GM12878 (cell line): Measurements from ENCODE around the gene RAB10. TPM values are rescaled to one million over a fixed set of nuclear protein-coding genes. Genes with fewer than 3 reads are reported as not detected.

Experiments used
- ATAC-seq: fragments of 200-7000 bp; cut with Tn5 transposase; 3 replicates; pipeline ENCODE4 v1.9.1; 2020; ENCODE audit warnings: mild to moderate bottlenecking, moderate library complexity
- BruUV-seq: library from RNA; stranded (reverse); fragments of 400-500 nt; replicated peaks from 2 replicates; lab custom pipeline; 2021; lab: Mats Ljungman, UMichigan
- CTCF ChIA-PET: fragments of 300-600 bp; sonication (Branson Sonifier 250); formaldehyde crosslinking; extraction: SDS; loops from one replicate; lab custom pipeline; 2021; ENCODE audit warnings: inconsistent platforms; lab: Yijun Ruan, JAX
- POLR2A ChIA-PET: fragments of 350-600 bp; formaldehyde crosslinking; extraction: SDS; loops from one replicate; lab custom pipeline; 2021; ENCODE audit warnings: inconsistent platforms; lab: Charles Lee
- RAD21 ChIA-PET: fragments of 300-600 bp; sonication (Branson Sonifier 250); formaldehyde crosslinking; loops from one replicate; lab custom pipeline; 2023; ENCODE audit warnings: antibody characterized with exemption; ENCODE audit not compliant: unreplicated experiment; lab: Charles Lee
- SMC1A ChIA-PET: fragments of 300-600 bp; sonication (Branson Sonifier 250); formaldehyde crosslinking; loops from one replicate; lab custom pipeline; 2023; ENCODE audit not compliant: unreplicated experiment, uncharacterized antibody; lab: Charles Lee
- DNase-seq: peaks from one replicate; pipeline ENCODE4 v3.0.0-alpha.2; 2011; ENCODE audit warnings: low read depth, low spot score
- FAIRE-seq: peaks from 3 replicates; lab custom pipeline; 2011; peaks lifted over from hg19 to GRCh38; lab: Jason Lieb, UNC
- H2AFZ ChIP-seq: 2 replicates; pipeline ENCODE4 v1.6.0; 2011; ENCODE audit warnings: low read depth, low read length, control low read depth; ENCODE audit not compliant: control insufficient read depth
- H3K27ac ChIP-seq: 2 replicates; pipeline ENCODE4 v1.5.1; 2011; ENCODE audit warnings: control low read depth; ENCODE audit not compliant: control insufficient read depth, insufficient read depth
- H3K27me3 ChIP-seq, 2 experiments: replicated peaks in 1 of 2; 2 replicates each; pipeline versions ENCODE4 v1.6.0 to v1.6.1; 2011; ENCODE audit warnings: low read length in 1 of 2; ENCODE audit not compliant: control insufficient read depth in 2 of 2, insufficient read depth in 2 of 2
- H3K36me3 ChIP-seq, 2 experiments: 2 replicates each; pipeline ENCODE4 v1.5.1; 2011; ENCODE audit warnings: low read length in 1 of 2; ENCODE audit not compliant: control insufficient read depth in 2 of 2, insufficient read depth in 2 of 2
- H3K4me1 ChIP-seq: 2 replicates; pipeline ENCODE4 v1.6.1; 2011; ENCODE audit warnings: mild to moderate bottlenecking, low read length, moderate library complexity, mixed read lengths; ENCODE audit not compliant: control insufficient read depth, insufficient read depth
- H3K4me2 ChIP-seq: 2 replicates; pipeline ENCODE4 v1.6.0; 2011; ENCODE audit warnings: control low read depth; ENCODE audit not compliant: control insufficient read depth, insufficient read depth
- H3K4me3 ChIP-seq: fragments of 200-600 bp; sonication (generic); 2 replicates; pipeline ENCODE4 v1.5.1; 2016
- H3K79me2 ChIP-seq: 2 replicates; pipeline ENCODE4 v1.6.0; 2011; ENCODE audit warnings: low read length; ENCODE audit not compliant: control insufficient read depth, insufficient read depth
- H3K9ac ChIP-seq: 2 replicates; pipeline ENCODE4 v1.8.0; 2011; ENCODE audit warnings: low read length, control low read depth, mixed read lengths; ENCODE audit not compliant: control insufficient read depth, insufficient read depth
- H3K9me3 ChIP-seq: replicated peaks from 3 replicates; pipeline ENCODE4 v1.5.1; 2011; ENCODE audit warnings: mild to moderate bottlenecking, low read length; ENCODE audit not compliant: control insufficient read depth, insufficient read depth
- H4K20me1 ChIP-seq: 2 replicates; pipeline ENCODE4 v1.6.0; 2011; ENCODE audit not compliant: control insufficient read depth, insufficient read depth
- ASH2L ChIP-seq: fragments of 300-600, 200-600 bp; sonication (generic); IDR thresholded peaks from 2 replicates; pipeline ENCODE4 v1.6.1; 2017; ENCODE audit warnings: low read depth, mild to moderate bottlenecking, borderline replicate concordance
- CREB1 ChIP-seq: IDR thresholded peaks from 2 replicates; pipeline ENCODE4 v1.6.1; 2012; ENCODE audit warnings: low read depth, mild to moderate bottlenecking, inconsistent platforms
- YY1 ChIP-seq: IDR thresholded peaks from 2 replicates; pipeline ENCODE4 v1.6.1; 2011; ENCODE audit warnings: low read depth, mild to moderate bottlenecking, low read length
- ZNF592 ChIP-seq: fragments of 450-650 bp; IDR thresholded peaks from 2 replicates; pipeline ENCODE4 v1.6.1; 2017; ENCODE audit warnings: mild to moderate bottlenecking, moderate library complexity
- ZNF622 ChIP-seq: fragments of 450-650 bp; IDR thresholded peaks from 2 replicates; pipeline ENCODE4 v1.6.1; 2017; ENCODE audit warnings: mild to moderate bottlenecking, inconsistent platforms
- ZZZ3 ChIP-seq: IDR thresholded peaks from 2 replicates; pipeline ENCODE4 v1.6.1; 2011; ENCODE audit warnings: low read depth; ENCODE audit not compliant: control insufficient read depth, insufficient read length
- WGBS: methylation state at CpG from one replicate; pipeline ENCODE4 v1.1.6; 2016; ENCODE audit warnings: low lambda C conversion rate; ENCODE audit not compliant: insufficient replicate concordance, insufficient coverage; ENCODE audit errors: missing lambda C conversion rate; 5-methylcytosine and 5-hydroxymethylcytosine counted together
- in situ Hi-C: fragments of 300-500 bp; cut with MboI; formaldehyde crosslinking; loops from 9 replicates; pipeline ENCODE4 v1.14.3; 2018; ENCODE audit warnings: mixed read lengths
- intact Hi-C: fragments of 100-400 bp; cut with micrococcal nuclease; formaldehyde crosslinking; loops from one replicate; pipeline ENCODE4 v1.14.2; 2022; ENCODE audit not compliant: unreplicated experiment
- polyA plus RNA-seq, 11 experiments: library from polyadenylated mRNA; depleted of rRNA in 4 of 11; unstranded in 6 of 11; stranded (reverse) in 5 of 11; fragments of >200 nt; fragmentation: Nextera tagmentation in 4 of 11; fragmentation: Illumina TruSeq in 1 of 11; extraction: Ambion mirVana in 4 of 11; extraction: Trizol in 1 of 11; gene quantifications; 1 replicate in 1 of 11; 2 replicates in 10 of 11; pipeline versions ENCODE4 v1.2.1 to v1.2.3, GENCODE V29; 2011 to 2016; ENCODE audit warnings: inconsistent platforms in 2 of 11, missing spikeins in 2 of 11, low read depth in 1 of 11
- total RNA-seq, 4 experiments: library from RNA; depleted of rRNA in 3 of 4; stranded (reverse); fragments of >200 nt in 3 of 4; fragmentation: Illumina TruSeq in 1 of 4; extraction: Trizol in 1 of 4; gene quantifications; 2 replicates each; pipeline versions ENCODE4 v1.2.1 to v1.2.3, GENCODE V29; 2013 to 2021

Gene RAB10
- total and polyA plus RNA-seq, 10 of the 15 experiments (the other 5 are each of a cell fraction or from before 2014, with no cell fraction given): 13.3 to 109 (median 82.0) TPM

GRCh38 chr2:26112201-26112600 is 78.3 kb downstream of the RAB10 start:
- ChIA-PET POLR2A (no interaction called here), RAD21 (no interaction called here), CTCF (no interaction called here), SMC1A (no interaction called here)
- TSS peak; percentile 8 for BruUV-seq
- Histone ChIP-seq H3K27me3 (no peaks in the 10 kb centered on the region), H3K36me3 (peaks cover 6 to 20% of the 10 kb centered on the region in 2 experiments), H3K4me2 (no peak overlapping the region), H3K9me3 (no peaks in the 10 kb centered on the region), H3K4me3 (no peak overlapping the region), H3K9ac (no peak overlapping the region), H3K79me2 (peaks cover 2% of the 10 kb centered on the region), H3K27ac (no peak overlapping the region), H2AFZ (no peak overlapping the region), H4K20me1 (no peaks in the 10 kb centered on the region), H3K4me1 (no peaks in the 10 kb centered on the region; the same call in 1 of the 2 replicates)
- TF ChIP-seq ASH2L: no peak
- no peak for TF ChIP-seq CREB1
- no peak for TF ChIP-seq ZZZ3
- no peak for TF ChIP-seq ZNF592
- TF ChIP-seq ZNF622: no peak
- no peak for TF ChIP-seq YY1
- no peak for DNase-seq
- in situ Hi-C loops: no loop called here
- 100% methylated on average over 1 of the region's 1 CpG for WGBS
- no peak for ATAC-seq
- intact Hi-C loops: no loop called here
- no peak for FAIRE-seq
